ENCODE results near the gene LRRC32. TPM values are rescaled to one million over a fixed set of nuclear protein-coding genes. Genes with fewer than 3 reads are reported as not detected.

Gene LRRC32, protein sequence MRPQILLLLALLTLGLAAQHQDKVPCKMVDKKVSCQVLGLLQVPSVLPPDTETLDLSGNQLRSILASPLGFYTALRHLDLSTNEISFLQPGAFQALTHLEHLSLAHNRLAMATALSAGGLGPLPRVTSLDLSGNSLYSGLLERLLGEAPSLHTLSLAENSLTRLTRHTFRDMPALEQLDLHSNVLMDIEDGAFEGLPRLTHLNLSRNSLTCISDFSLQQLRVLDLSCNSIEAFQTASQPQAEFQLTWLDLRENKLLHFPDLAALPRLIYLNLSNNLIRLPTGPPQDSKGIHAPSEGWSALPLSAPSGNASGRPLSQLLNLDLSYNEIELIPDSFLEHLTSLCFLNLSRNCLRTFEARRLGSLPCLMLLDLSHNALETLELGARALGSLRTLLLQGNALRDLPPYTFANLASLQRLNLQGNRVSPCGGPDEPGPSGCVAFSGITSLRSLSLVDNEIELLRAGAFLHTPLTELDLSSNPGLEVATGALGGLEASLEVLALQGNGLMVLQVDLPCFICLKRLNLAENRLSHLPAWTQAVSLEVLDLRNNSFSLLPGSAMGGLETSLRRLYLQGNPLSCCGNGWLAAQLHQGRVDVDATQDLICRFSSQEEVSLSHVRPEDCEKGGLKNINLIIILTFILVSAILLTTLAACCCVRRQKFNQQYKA
- total RNA-seq (2022) (0.27 and 0.84 TPM in 2 replicates), Bru-seq, nascent RNA (percentile 15 among the genes with signal in this experiment), BruChase-seq, experiment 1, labeled RNA remaining after a 2-hour chase (percentile 16 among the genes with signal in this experiment), BruChase-seq, experiment 2, labeled RNA remaining after a 6-hour chase (percentile 21 among the genes with signal in this experiment)
- long read RNA-seq, partial matches to known transcripts: 0 of 1 reads
- long read RNA-seq, other reads (novel, unspliced or antisense): 0 of 1 reads

DNA sequence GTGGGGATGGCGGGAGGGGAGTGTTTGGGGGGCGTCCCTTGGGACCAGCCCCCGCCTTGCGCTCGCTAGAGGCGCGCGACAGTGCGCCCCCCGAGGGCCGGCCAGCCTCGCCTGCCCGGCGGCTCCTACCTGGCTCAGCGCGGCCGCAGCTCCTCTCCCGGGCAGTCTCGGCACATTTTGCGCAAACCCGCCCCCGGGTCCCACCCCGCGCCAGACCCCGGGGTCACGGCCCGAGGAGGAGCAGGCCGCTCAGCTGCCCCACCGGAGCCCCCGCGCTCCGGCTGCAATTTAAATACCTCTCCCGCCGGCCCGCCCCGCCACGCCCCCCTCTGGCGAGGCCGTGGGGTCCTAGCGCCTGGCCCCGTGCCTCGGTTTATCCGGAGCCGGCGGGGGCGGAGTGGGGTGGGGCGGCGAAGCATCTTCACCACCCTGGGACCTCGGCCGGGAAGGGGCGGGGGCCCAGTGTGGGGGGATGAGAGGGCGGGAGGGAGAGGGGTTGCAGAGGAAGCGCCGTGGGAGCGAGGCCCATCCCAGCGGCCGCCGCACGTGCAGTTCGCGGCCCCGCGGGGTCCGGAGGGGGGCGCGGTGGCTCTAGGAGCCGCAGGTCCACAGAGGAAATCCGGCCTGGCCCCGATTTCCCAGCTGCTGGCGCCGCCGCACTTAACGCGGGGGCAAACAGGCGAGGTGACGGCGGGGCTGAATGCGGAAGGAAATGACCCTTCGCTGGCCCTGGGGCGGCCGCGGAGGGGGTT lies at the start of gene LRRC32:
Gene LRRC32 (minus strand): TSS at position 263 of the 752 bp plus-strand sequence. CDS start 4,793 bp downstream, outside the sequence.
- peak within 1 kb of the TSS; percentile 60 for H3K4me3 Mint-ChIP-seq (ENCODE audit: unreplicated experiment)
- H3K27me3 Mint-ChIP-seq (ENCODE audit: insufficient read depth, unreplicated experiment): peaks cover 3% of the 10 kb centered on the region
- TF ChIP-seq, protein P1, sequence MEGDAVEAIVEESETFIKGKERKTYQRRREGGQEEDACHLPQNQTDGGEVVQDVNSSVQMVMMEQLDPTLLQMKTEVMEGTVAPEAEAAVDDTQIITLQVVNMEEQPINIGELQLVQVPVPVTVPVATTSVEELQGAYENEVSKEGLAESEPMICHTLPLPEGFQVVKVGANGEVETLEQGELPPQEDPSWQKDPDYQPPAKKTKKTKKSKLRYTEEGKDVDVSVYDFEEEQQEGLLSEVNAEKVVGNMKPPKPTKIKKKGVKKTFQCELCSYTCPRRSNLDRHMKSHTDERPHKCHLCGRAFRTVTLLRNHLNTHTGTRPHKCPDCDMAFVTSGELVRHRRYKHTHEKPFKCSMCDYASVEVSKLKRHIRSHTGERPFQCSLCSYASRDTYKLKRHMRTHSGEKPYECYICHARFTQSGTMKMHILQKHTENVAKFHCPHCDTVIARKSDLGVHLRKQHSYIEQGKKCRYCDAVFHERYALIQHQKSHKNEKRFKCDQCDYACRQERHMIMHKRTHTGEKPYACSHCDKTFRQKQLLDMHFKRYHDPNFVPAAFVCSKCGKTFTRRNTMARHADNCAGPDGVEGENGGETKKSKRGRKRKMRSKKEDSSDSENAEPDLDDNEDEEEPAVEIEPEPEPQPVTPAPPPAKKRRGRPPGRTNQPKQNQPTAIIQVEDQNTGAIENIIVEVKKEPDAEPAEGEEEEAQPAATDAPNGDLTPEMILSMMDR (IDR thresholded peaks at IDR 0.05; ENCODE audit: insufficient read depth in 1 of 2, low read depth in 1 of 2, low read length in 1 of 2, severe bottlenecking in 1 of 2, unreplicated experiment in 1 of 2): no peak
- no peaks in the 10 kb centered on the region for H3K4me1 Mint-ChIP-seq (ENCODE audit: low read depth, unreplicated experiment)
- POLR2A ChIA-PET: no interaction called here
- intact Hi-C loops (cut with micrococcal nuclease; ENCODE audit: unreplicated experiment): loop anchor here (5.0 to 10.0 kb wide), 2 partner anchors 98 to 226 kb away; partner anchors contain the start of gene EMSY
- DNase-seq: peak in 1 of 2 experiments; percentile 38
- no peaks in the 10 kb centered on the region for H3K36me3 ChIP-seq (ENCODE audit: control insufficient read depth, insufficient read depth, low read length)
- H3K36me3 Mint-ChIP-seq (ENCODE audit: insufficient read depth, unreplicated experiment): no peaks in the 10 kb centered on the region
- H3K4me3 ChIP-seq (ENCODE audit: low read depth, low read length): peak within 1 kb of the TSS; percentile 28
- no peaks in the 10 kb centered on the region for H3K27me3 ChIP-seq (replicated peaks; ENCODE audit: control insufficient read depth, insufficient read depth, low read length)
- no peaks in the 10 kb centered on the region for H3K9me3 Mint-ChIP-seq (ENCODE audit: unreplicated experiment)
- no peak within 1 kb of the TSS for H3K27ac Mint-ChIP-seq (ENCODE audit: unreplicated experiment)
- no peaks in the 10 kb centered on the region for H3K9me3 ChIP-seq
- H3K4me1 ChIP-seq: peaks cover 9% of the 10 kb centered on the region
- BruUV-seq (replicated peaks): no TSS peak
- CTCF ChIA-PET: interaction anchor here (0.6 kb wide), 1 partner anchor 1324 kb away, joined by 4 read pairs; the partner anchor contains the start of gene INTS4

DNA sequence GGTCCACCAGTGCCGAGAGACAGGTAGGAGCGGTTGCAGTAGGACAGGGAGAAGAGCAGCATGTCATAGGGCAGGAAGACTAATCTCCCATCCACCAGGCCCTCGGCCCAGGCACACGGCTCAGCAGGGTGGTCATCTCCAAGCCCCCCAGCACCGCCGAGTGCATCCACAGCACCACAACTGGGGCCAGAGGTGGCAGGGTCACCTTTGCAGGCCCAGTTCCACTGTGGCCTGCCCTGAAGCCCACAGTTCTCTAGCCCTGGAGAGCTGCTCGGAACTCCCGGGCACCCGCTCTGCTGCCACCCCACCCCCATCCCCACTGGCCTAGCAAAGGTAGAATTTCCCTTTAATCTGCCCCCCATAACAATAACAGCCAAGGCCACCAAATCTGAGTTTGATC lies 49.1 kb upstream of the LRRC32 start:
- H3K27ac Mint-ChIP-seq (ENCODE audit: unreplicated experiment): no peak overlapping the region
- ChIA-PET CTCF (no interaction called here), POLR2A (no interaction called here)
- H3K36me3 Mint-ChIP-seq (ENCODE audit: insufficient read depth, unreplicated experiment): no peaks in the 10 kb centered on the region
- no peaks in the 10 kb centered on the region for H3K9me3 ChIP-seq
- BruUV-seq (replicated peaks): no TSS peak
- TF ChIP-seq, protein P1 (IDR thresholded peaks at IDR 0.05; ENCODE audit: insufficient read depth in 1 of 2, low read depth in 1 of 2, low read length in 1 of 2, severe bottlenecking in 1 of 2, unreplicated experiment in 1 of 2): no peak
- no peaks in the 10 kb centered on the region for H3K27me3 ChIP-seq (replicated peaks; ENCODE audit: control insufficient read depth, insufficient read depth, low read length)
- intact Hi-C loops (cut with micrococcal nuclease; ENCODE audit: unreplicated experiment): no loop called here
- no peaks in the 10 kb centered on the region for H3K9me3 Mint-ChIP-seq (ENCODE audit: unreplicated experiment)
- H3K36me3 ChIP-seq (ENCODE audit: control insufficient read depth, insufficient read depth, low read length): no peaks in the 10 kb centered on the region
- peaks cover 5% of the 10 kb centered on the region for H3K4me1 Mint-ChIP-seq (ENCODE audit: low read depth, unreplicated experiment)
- H3K4me3 ChIP-seq (ENCODE audit: low read depth, low read length): no peak overlapping the region
- DNase-seq: no peak
- H3K4me1 ChIP-seq: 0 out of 2 replicates have a peak, but pooled peaks cover 7% of the 10 kb centered on the region
- H3K27me3 Mint-ChIP-seq (ENCODE audit: insufficient read depth, unreplicated experiment): peaks cover 4% of the 10 kb centered on the region
- H3K4me3 Mint-ChIP-seq (ENCODE audit: unreplicated experiment): no peak overlapping the region

All from Caco-2 (cell line).